CD14-positive monocyte (primary cell): ENCODE results near the gene PARD6B. TPM values are rescaled to one million over a fixed set of nuclear protein-coding genes. Genes with fewer than 3 reads are reported as not detected.

Experiments
- DNase-seq, 3 donors: peaks; one replicate each; pipeline ENCODE4 v3.0.0-alpha.2; 2011 to 2022
- H2AFZ ChIP-seq: 2 replicates; pipeline ENCODE4 v1.6.0; 2012; ENCODE audit warnings: mild to moderate bottlenecking, low read depth, low read length, inconsistent platforms; ENCODE audit not compliant: insufficient read depth, poor library complexity, severe bottlenecking
- H3K27ac ChIP-seq, 2 donors: 1 replicate in 1 of 2; 2 replicates in 1 of 2; pipeline ENCODE4 v1.5.1; 2012 to 2013; ENCODE audit warnings: low read length in 2 of 2, control low read depth in 1 of 2, inconsistent platforms in 1 of 2, low read depth in 1 of 2, mild to moderate bottlenecking in 1 of 2
- H3K27me3 ChIP-seq, 2 donors: one replicate each; pipeline versions ENCODE4 v1.6.0 to v1.6.1; 2011 to 2013; ENCODE audit warnings: low read length in 2 of 2; ENCODE audit not compliant: control insufficient read depth in 2 of 2, insufficient read depth in 2 of 2
- H3K36me3 ChIP-seq, 2 donors: replicated peaks in 1 of 2; 1 replicate in 1 of 2; 2 replicates in 1 of 2; pipeline versions ENCODE4 v1.5.1 to v1.6.1; 2012 to 2013; ENCODE audit warnings: low read length in 2 of 2, control low read depth in 1 of 2, inconsistent platforms in 1 of 2, mild to moderate bottlenecking in 1 of 2; ENCODE audit not compliant: insufficient read depth in 2 of 2, control insufficient read depth in 1 of 2
- H3K4me1 ChIP-seq, 2 donors: 1 replicate in 1 of 2; 2 replicates in 1 of 2; pipeline versions ENCODE4 v1.5.1 to v1.6.1; 2012 to 2013; ENCODE audit warnings: low read length in 2 of 2, control low read depth in 1 of 2, inconsistent platforms in 1 of 2, mild to moderate bottlenecking in 1 of 2, moderate library complexity in 1 of 2; ENCODE audit not compliant: insufficient read depth in 2 of 2, control insufficient read depth in 1 of 2
- H3K4me2 ChIP-seq: replicated peaks from 2 replicates; pipeline ENCODE3; 2012; ENCODE audit warnings: low read length, moderate library complexity, mild to moderate bottlenecking; ENCODE audit not compliant: poor library complexity, severe bottlenecking; ENCODE audit errors: extremely low read depth
- H3K4me3 ChIP-seq, 3 experiments: fragments of 200-600 bp in 1 of 3; sonication (generic) in 1 of 3; replicated peaks in 1 of 3; 1 replicate in 2 of 3; 2 replicates in 1 of 3; pipeline ENCODE4 v1.5.1; 2011 to 2013; ENCODE audit warnings: low read length in 3 of 3, mild to moderate bottlenecking in 3 of 3, control low read depth in 2 of 3, low read depth in 2 of 3, inconsistent platforms in 1 of 3, moderate library complexity in 1 of 3
- H3K79me2 ChIP-seq: 2 replicates; pipeline ENCODE4 v1.6.0; 2012; ENCODE audit warnings: mild to moderate bottlenecking, control low read depth, inconsistent platforms, low read length, moderate library complexity; ENCODE audit not compliant: insufficient read depth
- H3K9ac ChIP-seq: 2 replicates; pipeline ENCODE4 v1.6.0; 2017; ENCODE audit warnings: low read length, mild to moderate bottlenecking; ENCODE audit not compliant: insufficient read depth, poor library complexity, severe bottlenecking
- H3K9me3 ChIP-seq, 2 donors: replicated peaks in 1 of 2; 1 replicate in 1 of 2; 2 replicates in 1 of 2; pipeline versions ENCODE4 v1.5.1 to v1.6.1; 2012 to 2013; ENCODE audit warnings: low read length in 2 of 2, control low read depth in 1 of 2; ENCODE audit not compliant: control insufficient read depth in 1 of 2, insufficient read depth in 1 of 2
- H4K20me1 ChIP-seq: 2 replicates; pipeline ENCODE4 v1.6.0; 2012; ENCODE audit warnings: mild to moderate bottlenecking, low read length, control low read depth, moderate library complexity; ENCODE audit not compliant: insufficient read depth
- H3K27ac Mint-ChIP-seq, 7 donors: one replicate each; pipeline ENCODE4 v1.8.0; 2020; ENCODE audit warnings: mild to moderate bottlenecking in 7 of 7, mixed read lengths in 7 of 7, moderate library complexity in 6 of 7, inconsistent platforms in 2 of 7
- H3K27me3 Mint-ChIP-seq, 3 donors: one replicate each; pipeline ENCODE4 v1.8.0; 2021 to 2022; ENCODE audit warnings: low read depth in 3 of 3, mild to moderate bottlenecking in 3 of 3, mixed read lengths in 3 of 3, moderate library complexity in 3 of 3, inconsistent platforms in 1 of 3
- H3K36me3 Mint-ChIP-seq, 2 donors: one replicate each; pipeline ENCODE4 v1.8.0; 2020; ENCODE audit warnings: mixed read lengths in 2 of 2, inconsistent platforms in 1 of 2, mild to moderate bottlenecking in 1 of 2
- H3K4me1 Mint-ChIP-seq: one replicate; pipeline ENCODE4 v1.8.0; 2020; ENCODE audit warnings: mild to moderate bottlenecking, mixed read lengths
- H3K4me3 Mint-ChIP-seq, 2 donors: one replicate each; pipeline ENCODE4 v1.8.0; 2020; ENCODE audit warnings: mild to moderate bottlenecking in 2 of 2, mixed read lengths in 2 of 2, moderate library complexity in 1 of 2
- H3K9me3 Mint-ChIP-seq, 7 donors: one replicate each; pipeline ENCODE4 v1.8.0; 2020 to 2022; ENCODE audit warnings: mixed read lengths in 7 of 7, mild to moderate bottlenecking in 6 of 7, moderate library complexity in 6 of 7, inconsistent platforms in 2 of 7
- CTCF ChIP-seq: fragments of 200-600 bp; IDR thresholded peaks from one replicate; pipeline ENCODE4 v1.8.0; 2022; ENCODE audit warnings: antibody characterized with exemption, mild to moderate bottlenecking
- WGBS: methylation state at CpG from one replicate; pipeline ENCODE4 v1.1.5; 2013; ENCODE audit warnings: missing lambda C conversion rate; ENCODE audit not compliant: insufficient coverage; 5-methylcytosine and 5-hydroxymethylcytosine counted together
- intact Hi-C, 2 donors: fragments of 100-400 bp; cut with micrococcal nuclease; formaldehyde crosslinking; loops; one replicate each; pipeline versions ENCODE4 v1.15.0 to v1.15.1; 2023
- polyA plus RNA-seq, 3 donors: library from polyadenylated mRNA; depleted of rRNA in 1 of 3; unstranded in 2 of 3; stranded (reverse) in 1 of 3; fragments of 300-500 nt in 2 of 3; fragments of >200 nt in 1 of 3; fragmentation: Illumina TruSeq in 2 of 3; gene quantifications; 1 replicate in 2 of 3; 2 replicates in 1 of 3; pipeline ENCODE4 v1.2.3, GENCODE V29; 2012 to 2021

PARD6B gene
- polyA plus RNA-seq, 3 donors = 0.04 to 0.13 (median 0.13) TPM

DNA sequence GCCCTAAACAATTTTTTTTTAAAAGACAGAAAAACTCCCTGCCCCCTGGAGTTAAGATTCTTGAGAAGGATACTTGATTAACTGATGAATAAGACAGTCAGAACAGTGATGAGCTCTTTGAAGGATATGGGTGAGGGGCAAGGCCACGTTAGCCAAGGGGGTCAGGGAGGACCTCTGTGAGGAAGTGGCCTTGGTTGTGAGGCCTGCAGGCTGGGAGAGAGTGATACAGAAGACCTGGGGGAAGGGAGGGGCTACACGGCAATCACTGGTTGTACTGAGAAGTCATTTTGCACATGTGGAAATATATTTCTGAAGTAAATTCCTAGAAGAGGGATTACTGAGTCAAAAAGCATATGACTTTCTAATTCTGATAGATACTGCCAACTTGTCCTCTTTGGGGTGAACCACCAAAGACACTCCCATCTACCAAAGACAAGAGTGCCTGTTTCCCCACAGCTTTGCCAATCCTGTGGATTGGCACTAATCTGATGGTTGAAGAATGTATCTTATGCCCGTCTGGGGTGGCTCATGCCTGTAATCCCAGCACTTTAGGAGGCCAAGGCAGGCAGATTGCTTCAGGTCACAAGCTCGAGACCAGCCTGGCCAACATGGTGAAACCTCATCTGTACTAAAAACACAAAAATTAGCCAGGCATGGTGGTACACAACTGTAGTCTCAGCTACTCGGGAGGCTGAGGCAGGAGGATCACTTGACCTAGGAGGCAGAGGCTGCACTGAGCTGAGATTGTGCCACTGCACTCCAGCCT lies 41.2 kb downstream of the PARD6B start:
- no peak overlapping the region for H3K4me2 ChIP-seq
- H3K4me1 ChIP-seq = no peaks in the 10 kb centered on the region
- no peaks in the 10 kb centered on the region for H3K79me2 ChIP-seq
- no peak overlapping the region for H3K4me3 ChIP-seq
- H3K9me3 ChIP-seq = no peaks in the 10 kb centered on the region
- H3K27me3 ChIP-seq = no peaks in the 10 kb centered on the region
- no peak for DNase-seq
- Mint-ChIP-seq H3K9me3 (no peaks in the 10 kb centered on the region), H3K4me1 (peaks cover 2% of the 10 kb centered on the region), H3K27ac (no peak overlapping the region), H3K36me3 (no peaks in the 10 kb centered on the region), H3K27me3 (peaks cover 3 to 6% (median 5%) of the 10 kb centered on the region in 3 donors), H3K4me3 (no peak overlapping the region)
- no peak overlapping the region for H3K9ac ChIP-seq
- no peaks in the 10 kb centered on the region for H3K36me3 ChIP-seq
- no peak for TF ChIP-seq CTCF
- intact Hi-C loops = no loop called here
- H2AFZ ChIP-seq = no peak overlapping the region
- H3K27ac ChIP-seq = no peak overlapping the region
- no peaks in the 10 kb centered on the region for H4K20me1 ChIP-seq
- WGBS = 77% methylated on average over 5 of the region's 5 CpGs

GRCh38 chr20:50774515-50774914 lies 43.1 kb downstream of the PARD6B start:
- no peak for DNase-seq
- H3K9ac ChIP-seq = no peak overlapping the region
- no peak overlapping the region for H3K4me2 ChIP-seq
- no peak overlapping the region for H3K4me3 Mint-ChIP-seq
- no peak overlapping the region for H3K27ac ChIP-seq
- 90% methylated on average over 2 of the region's 3 CpGs for WGBS
- TF ChIP-seq CTCF = no peak
- H3K27me3 Mint-ChIP-seq = peaks cover 5 to 6% (median 6%) of the 10 kb centered on the region in 3 donors
- no peaks in the 10 kb centered on the region for H3K9me3 ChIP-seq
- H3K36me3 ChIP-seq = no peaks in the 10 kb centered on the region
- H3K27ac Mint-ChIP-seq = no peak overlapping the region
- no peaks in the 10 kb centered on the region for H3K27me3 ChIP-seq
- H3K4me1 ChIP-seq = no peaks in the 10 kb centered on the region
- H3K4me3 ChIP-seq = no peak overlapping the region
- H3K4me1 Mint-ChIP-seq = no peaks in the 10 kb centered on the region
- H3K9me3 Mint-ChIP-seq = no peaks in the 10 kb centered on the region
- no peaks in the 10 kb centered on the region for H3K36me3 Mint-ChIP-seq
- no peaks in the 10 kb centered on the region for H3K79me2 ChIP-seq
- no peak overlapping the region for H2AFZ ChIP-seq
- intact Hi-C loops = no loop called here
- no peaks in the 10 kb centered on the region for H4K20me1 ChIP-seq
